ENCODE results near the gene TNNC1. TPM values are rescaled to one million over a fixed set of nuclear protein-coding genes. Genes with fewer than 3 reads are reported as not detected.

Gene TNNC1
- total RNA-seq, 1 experiment from 2014 or later = 5.6 TPM

GRCh38 chr3:52443268-52443610 is 10.6 kb downstream of the TNNC1 start:
- ChIA-PET POLR2A (no interaction called here), CTCF (interaction anchor here (6.1 to 7.4 kb wide), 2 partner anchors 11 to 30 kb away, joined by 43 to 82 read pairs; no protein-coding TSS in a partner anchor)
- TF ChIP-seq NR3C1 (CRISPR knock-in tag; conservative IDR thresholded peaks at IDR 0.05; ENCODE audit: low read depth) = no peak
- no peak for TF ChIP-seq HMGXB4 (CRISPR knock-in tag; IDR thresholded peaks at IDR 0.05)
- TF ChIP-seq MLX (CRISPR knock-in tag; IDR thresholded peaks at IDR 0.05) = no peak
- TF ChIP-seq ZSCAN18 (CRISPR knock-in tag; IDR thresholded peaks at IDR 0.05) = no peak
- TF ChIP-seq ZNF317 (CRISPR knock-in tag; IDR thresholded peaks at IDR 0.05; ENCODE audit: borderline replicate concordance, low read depth) = no peak
- no peak for TF ChIP-seq JUN (CRISPR knock-in tag; IDR thresholded peaks at IDR 0.05)
- no peak for TF ChIP-seq ZNF512 (CRISPR knock-in tag; IDR thresholded peaks at IDR 0.05; ENCODE audit: borderline replicate concordance)
- TF ChIP-seq IRF1 (CRISPR knock-in tag; IDR thresholded peaks at IDR 0.05) = no peak
- H3K4me1 Mint-ChIP-seq = peaks cover 7% of the 10 kb centered on the region; the same call in 1 of the 2 replicates
- no peaks in the 10 kb centered on the region for H3K9me3 Mint-ChIP-seq
- ATAC-seq (no peak), DNase-seq (ENCODE audit: low spot score) (no peak)
- H3K27ac Mint-ChIP-seq = no peak overlapping the region
- H3K36me3 Mint-ChIP-seq = no peaks in the 10 kb centered on the region
- H3K4me3 Mint-ChIP-seq = no peak overlapping the region
- H3K27me3 Mint-ChIP-seq (ENCODE audit: low read depth) = no peaks in the 10 kb centered on the region; the same call in 1 of the 2 replicates

GRCh38 chr3:52442409-52443267 is 11.2 kb downstream of the TNNC1 start:
- POLR2A ChIA-PET = no interaction called here
- peaks cover 7% of the 10 kb centered on the region; the same call in 1 of the 2 replicates for H3K4me1 Mint-ChIP-seq
- TF ChIP-seq PRDM15 (CRISPR knock-in tag; IDR thresholded peaks at IDR 0.05) = no peak
- peak overlapping the region; percentile 63; the same call in 1 of the 2 replicates for H3K27ac Mint-ChIP-seq
- no peaks in the 10 kb centered on the region; the same call in 1 of the 2 replicates for H3K27me3 Mint-ChIP-seq (ENCODE audit: low read depth)
- H3K36me3 Mint-ChIP-seq = no peaks in the 10 kb centered on the region
- DNase-seq (ENCODE audit: low spot score) (no peak), ATAC-seq (no peak)
- H3K4me3 Mint-ChIP-seq = no peak overlapping the region
- H3K9me3 Mint-ChIP-seq = no peaks in the 10 kb centered on the region
- CTCF ChIA-PET = interaction anchor here (1.3 to 6.1 kb wide), 2 partner anchors 10 to 222 kb away, joined by 3 to 43 read pairs; no protein-coding TSS in a partner anchor

All from WTC11 (cell line).